ENCODE data around the gene MEG3.
"Not testable (repeated sequence)": the region's sequence is repeated elsewhere in the genome, so short reads cannot be mapped to it uniquely, and the experiment has no call there.

MEG3 gene

DNA sequence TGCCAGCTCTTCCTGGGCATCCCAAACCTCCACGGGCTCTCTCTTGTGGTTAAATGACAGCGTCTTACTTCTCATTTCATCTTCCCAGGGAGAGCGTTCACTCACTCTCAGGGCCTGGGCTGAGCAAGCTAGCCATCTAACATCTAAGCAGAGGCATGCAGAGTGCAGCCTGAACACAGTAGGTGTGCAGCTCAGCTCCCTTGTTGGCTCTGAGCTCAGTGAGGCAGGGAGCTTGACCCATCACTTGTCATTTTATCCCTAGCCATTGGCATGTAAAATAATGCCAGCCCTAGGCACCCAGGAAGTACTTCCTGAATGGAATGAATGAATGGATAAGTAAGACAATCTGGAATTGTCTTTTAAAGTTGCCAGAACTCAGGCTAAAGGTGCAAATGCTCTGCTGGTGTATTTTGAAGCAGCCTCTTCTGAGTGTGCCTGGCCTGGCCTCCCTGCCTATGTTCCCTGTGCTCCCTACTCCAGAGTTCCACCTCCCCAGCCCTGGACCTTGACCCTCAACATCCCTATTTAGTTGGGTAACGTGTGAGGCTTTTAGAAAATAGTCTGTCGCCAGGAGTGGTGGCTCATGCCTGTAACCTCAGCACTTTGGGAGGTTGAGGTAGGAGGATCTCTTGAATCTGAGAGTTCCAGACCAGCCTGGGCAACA lies 9.5 kb upstream of the MEG3 start:
- no peak for DNase-seq (ENCODE audit: low spot score)

DNA sequence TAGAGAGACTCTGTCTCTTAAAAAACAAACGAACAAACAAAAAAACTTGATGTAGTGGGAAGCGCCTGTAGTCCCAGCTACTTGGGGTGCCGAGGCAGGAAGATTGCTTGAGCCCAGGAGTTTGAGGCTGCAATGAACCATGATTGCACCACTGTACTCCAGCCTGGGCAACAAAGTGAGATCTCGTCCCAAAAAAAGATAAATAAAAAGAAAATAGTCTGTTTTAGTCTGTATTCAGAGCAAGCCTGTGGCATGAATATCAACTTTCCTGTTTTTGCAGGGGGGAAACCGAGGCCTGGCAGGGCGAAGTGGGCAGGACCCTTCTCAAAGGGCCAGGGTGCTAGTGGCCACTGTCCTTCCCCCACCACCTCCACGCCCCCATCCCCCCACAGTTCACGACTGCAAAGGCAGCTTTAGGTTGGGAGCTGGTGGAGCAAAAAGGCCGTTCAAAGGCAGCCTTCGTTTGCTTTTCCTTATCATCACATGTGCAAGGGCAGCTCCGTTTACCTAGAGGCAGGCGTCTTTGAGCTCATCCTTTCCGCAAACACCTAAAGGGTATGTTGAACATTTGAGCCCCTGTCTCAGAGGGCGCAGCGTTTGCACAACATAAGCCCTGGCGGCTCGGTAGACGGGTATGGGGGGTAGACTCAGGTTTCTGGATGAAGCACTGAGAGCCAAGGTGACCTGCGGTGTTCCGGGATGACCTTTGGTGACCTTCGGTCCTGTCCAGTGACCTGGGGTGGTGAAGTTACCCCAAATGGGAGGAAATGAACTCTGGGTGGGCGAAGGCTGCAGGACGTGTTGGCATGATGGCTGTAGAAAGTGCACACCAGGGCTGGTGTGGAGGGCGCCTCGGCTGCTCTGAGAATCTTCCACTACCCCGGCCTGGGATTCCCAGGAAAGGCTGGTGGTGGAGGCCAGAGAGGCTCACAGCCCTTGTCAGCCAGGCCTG lies 8.7 kb upstream of the MEG3 start:
- DNase-seq (ENCODE audit: low spot score) = no peak

DNA sequence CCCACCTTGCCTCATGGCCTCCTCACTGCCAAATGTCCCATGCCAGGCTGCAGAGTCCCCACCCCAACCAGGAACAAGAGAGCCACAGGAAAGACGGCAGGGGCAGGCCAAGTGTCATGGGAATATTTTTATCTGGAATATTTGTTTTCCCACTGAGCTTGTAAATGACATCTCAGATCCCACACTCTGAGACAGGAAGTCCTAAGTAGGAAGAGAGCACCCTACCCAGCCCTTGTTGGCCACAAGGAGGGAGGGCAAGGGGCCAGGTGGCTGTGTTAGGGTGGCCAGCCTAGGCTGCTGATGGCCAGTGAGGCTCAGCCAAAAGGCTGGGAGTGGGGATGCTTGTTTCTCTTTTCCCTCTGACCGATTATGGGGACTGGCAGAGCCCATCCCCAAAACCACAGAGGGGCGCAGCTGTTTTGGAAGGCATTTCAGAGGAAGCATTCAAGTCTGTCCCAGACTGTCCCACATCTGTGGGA lies 7.7 kb upstream of the MEG3 start:
- no peak for DNase-seq (ENCODE audit: low spot score)

DNA sequence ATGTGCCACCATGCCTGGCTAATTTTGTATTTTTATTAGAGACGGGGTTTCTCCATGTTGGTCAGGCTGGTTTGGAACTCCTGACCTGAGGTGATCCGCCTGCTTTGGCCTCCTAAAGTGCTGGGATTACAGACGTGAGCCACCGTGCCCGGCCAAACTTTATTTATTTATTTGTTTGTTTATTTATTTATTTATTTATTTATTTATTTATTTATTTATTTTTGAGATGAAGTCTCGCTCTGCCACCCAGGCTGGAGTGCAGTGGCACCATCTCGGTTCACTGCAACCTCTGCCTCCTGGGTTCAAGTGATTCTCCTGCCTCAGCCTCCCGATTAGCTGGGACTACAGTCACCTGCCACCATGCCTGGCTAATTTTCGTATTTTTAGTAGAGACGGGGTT lies 7.0 kb upstream of the MEG3 start:
- not testable (repeated sequence) for DNase-seq (ENCODE audit: low spot score)

DNA sequence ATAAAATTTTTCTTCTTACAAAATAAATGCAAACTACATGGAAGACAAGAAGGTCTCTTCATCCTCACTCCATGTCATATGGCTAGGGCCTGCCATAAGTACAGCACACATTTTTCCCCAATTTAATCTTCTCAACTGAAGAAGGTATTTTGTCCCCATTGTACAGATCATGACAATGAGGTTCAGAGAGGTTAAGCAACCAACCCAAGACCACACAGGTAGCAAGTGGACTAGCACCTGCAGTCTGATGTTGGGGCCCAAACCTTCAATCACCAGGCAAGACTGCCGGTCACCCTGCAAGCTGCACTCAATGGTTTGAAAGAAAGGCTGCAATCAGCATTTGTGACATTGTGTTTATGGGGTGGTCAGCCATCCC lies 6.5 kb upstream of the MEG3 start:
- no peak for DNase-seq (ENCODE audit: low spot score)

DNA sequence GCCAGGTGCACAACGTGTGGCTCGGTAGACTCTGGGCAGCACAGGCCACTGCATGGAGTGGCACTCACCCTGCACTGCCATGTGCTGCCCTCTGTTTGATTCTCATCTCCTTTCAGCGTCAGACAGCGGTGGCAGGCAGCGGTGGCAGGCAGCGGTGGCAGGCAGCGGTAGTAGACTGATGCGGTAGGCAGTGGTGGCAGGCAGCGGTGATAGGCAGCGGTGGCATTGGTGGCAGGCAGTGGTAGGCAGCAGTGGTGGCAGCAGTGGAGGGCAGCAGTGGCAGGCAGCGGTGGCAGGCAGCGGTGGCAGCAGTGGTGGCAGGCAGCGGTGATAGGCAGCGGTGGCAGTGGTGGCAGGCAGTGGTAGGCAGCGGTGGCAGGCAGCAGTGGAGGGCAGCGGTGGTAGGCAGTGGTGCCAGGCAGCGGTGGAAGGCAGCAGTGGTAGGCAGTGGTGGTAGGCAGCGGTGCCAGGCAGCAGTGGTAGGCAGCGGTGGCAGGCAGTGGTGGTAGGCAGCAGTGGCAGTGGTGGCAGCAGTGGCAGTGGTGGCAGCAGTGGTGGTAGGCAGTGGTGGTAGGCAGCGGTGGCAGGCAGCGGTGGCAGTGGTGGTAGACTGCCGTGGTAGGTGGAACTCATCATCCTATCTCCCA lies 6.0 kb upstream of the MEG3 start:
- DNase-seq (ENCODE audit: low spot score) = no peak

DNA sequence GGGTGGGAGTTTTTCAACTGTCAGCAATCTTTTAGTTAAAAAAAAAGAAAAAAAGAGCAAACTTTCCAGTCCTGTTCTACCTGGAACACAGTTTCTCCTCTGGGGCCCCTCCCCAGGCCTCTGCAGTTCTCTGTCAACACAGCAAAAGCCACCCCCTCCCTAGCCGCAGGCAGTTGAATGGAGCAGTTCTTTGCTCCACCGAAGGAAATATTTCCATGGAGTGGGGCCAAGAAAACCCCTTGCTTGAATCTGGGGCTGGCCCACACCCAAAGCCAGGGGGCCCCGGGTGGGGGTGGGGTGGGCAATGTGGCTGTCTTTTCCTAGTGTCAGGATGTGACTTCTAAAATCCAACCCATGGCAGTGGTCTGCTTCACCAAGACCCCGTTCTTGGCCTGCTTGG lies 5.0 kb upstream of the MEG3 start:
- no peak for DNase-seq (ENCODE audit: low spot score)

DNA sequence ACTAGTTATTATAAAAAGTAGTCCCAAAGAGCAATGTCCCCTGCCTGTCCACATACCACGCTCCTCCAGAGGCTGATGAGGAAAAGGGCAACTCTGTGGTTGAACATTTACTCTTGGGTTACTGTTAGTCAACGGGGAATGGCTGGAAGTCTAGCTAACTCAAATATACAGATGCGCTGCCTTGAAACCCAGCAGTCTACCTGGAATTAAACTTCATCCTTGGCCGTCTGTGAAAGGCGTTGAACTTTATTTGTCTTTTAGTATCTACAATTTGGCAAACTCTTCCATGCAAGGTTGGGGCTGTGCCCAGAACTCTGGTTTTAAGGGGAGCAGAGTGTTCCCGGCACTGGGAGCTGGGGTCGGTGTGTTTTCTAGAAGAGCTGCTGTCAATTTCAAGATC lies 3.9 kb upstream of the MEG3 start:
- DNase-seq (ENCODE audit: low spot score) = no peak

DNA sequence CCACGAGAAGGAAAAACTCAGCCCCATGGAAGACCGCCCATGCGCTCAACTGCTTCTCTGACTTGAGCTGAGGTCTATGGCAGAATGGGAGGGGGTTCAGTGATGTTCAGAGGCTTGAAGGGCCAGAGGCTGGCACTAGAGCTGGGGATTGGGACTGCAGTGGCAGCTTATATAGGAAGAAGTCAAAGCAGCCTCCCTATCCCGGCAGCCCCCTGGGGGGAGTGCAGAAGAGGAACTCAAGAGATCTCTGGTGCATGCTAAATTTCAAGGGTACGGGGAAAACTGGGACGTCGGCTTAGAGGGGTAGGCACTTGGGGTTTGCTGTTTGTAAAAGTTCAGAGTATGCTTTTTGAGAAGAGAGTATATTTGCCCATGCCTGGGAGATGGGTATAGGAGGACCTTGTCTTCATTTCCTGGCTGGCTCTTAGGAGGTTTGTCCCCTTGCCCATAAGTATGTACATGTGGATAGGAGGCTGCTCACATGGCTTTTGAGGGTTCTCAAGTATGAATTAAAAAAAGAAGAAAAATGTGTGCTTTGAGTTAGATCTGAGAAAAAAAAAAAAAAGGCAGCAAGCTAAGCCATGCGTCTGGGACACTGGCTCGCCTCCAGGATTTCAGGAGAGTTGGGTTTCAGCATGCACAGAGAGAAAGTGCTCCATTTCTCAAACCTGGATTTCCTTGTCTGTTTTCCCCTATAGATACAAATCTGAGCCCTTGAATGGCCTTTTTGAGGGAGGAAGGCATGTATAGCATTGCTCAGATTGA lies 3.2 kb upstream of the MEG3 start:
- DNase-seq (ENCODE audit: low spot score) = no peak

DNA sequence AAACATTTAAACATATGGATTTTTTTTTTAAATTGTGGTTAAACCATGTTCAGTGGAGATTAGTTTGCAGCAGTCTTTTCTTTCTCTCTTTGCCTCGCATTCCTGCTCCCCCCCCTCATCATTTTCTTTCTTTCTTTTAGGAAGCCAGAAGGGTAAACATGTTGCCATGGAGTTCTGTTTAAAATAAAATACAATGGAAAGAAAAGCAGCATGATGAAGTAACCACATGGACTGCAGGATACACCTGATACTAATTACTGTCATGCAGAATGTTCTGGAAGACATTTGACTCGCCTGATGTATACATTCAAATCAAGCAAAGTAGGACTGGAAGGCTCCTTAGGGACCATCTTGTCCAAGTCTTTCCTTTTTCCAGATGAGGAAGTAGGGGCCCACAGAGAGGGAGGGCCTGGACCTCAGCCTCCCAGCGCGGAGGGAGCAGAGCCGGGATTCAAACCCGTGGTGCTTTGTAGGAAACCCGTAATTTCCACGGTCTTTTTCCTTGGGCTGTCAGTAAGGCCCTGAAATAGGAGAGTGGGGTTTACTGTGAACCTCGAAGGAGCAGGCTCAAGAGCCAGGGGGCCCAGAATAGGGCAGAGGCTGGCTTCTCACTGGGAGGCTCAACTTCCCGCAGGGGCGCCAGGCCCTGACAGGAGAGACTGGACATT lies 2.4 kb upstream of the MEG3 start:
- DNase-seq (ENCODE audit: low spot score) = no peak

DNA sequence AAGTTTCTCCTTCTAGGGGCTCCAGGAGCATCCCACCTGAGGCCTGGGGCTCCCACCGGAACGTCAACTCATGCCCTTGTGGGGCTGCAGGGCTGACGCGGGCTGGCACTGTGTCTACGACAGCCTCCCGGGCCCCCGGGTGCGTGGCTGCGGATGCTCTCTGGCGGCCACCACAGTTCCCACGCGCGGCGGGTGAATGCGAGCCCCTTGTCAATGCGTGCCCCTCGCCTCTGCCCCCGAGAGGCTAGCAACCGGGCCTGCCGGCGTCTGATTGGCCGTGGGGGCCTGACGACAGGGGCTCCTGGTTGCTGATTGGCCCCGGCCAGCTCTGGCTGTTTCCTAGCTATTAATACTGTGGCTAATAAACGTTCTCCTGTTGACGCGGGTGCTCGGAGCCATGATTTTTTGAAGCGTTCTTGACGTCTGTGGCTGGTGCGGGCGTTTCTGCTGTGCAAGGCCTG lies 1.8 kb upstream of the MEG3 start:
- DNase-seq (ENCODE audit: low spot score) = peak; percentile 84

DNA sequence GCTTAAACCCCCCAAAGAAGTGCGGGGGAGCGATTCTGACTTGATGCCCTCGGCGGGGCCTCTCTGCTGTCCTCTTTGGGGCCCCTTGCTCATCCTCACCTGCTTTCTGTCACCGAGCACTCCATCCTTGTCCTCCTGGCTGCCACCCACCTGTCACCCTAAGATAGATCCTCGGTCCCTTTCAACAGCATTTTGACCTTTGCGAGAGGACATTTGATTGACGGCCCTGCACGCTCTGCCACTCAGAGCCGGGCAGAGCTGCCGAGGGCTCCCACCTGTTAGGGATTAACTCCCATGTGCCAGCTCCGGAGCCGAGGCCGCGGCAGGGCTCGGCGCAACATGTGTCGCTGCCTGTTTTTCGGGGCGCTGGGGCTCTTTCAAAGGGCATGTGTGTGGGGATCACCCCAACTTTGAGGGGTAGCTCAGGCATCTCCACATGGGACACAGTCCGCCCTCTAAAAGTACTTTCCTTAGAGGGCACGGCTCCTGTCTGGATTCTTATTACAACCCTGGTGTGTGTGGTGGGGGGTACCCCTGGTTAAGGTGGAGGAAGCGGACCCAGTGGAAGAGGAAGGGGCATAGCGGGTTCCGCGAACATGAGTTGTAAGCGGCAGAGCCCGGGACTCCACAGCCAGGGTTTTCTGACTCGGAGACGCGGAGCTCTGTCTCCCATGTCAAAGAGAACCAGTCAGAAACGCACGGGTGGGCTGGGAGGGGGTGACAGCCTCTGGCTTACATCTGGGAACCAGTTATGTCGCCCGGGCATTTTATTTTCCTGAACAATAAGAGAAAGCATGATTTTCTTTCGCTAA lies 811 bp upstream of the MEG3 start:
- no peak for DNase-seq (ENCODE audit: low spot score)

DNA sequence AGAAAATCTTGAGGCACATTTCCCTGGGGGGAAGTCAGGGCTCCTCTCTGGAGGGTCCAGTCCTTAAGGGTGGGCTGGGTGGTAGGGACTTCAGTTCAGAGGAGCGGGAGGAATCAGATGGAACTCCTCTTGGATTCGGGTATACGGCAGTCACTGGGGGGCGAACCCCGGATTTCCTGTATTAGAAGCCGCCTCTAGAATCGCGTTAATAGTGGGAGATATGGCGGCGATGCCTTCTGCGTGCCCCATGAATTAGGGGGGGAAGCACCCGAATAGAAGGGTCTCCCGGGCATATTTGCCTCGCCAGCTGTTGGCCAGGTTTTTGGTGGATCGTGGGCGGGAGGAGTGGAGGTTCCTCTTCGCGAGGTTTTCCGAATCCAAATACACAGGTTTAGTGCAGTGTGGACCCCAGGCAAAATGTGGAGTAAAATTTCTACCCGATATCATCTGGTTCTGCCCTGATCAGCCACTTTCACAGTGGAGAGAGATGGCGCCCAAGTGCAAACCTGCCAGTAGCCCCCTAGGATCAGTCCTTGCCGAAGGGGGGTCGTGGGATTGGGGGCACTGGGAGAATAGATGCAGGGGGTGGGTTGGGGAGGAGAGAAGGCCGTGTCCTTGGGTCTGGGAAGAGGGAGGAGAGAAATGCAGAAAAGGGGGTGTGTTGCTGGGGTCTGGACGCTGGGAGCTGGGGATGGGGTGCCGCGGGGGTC lies 628 bp downstream of the MEG3 start:
- no peak for DNase-seq (ENCODE audit: low spot score)

DNA sequence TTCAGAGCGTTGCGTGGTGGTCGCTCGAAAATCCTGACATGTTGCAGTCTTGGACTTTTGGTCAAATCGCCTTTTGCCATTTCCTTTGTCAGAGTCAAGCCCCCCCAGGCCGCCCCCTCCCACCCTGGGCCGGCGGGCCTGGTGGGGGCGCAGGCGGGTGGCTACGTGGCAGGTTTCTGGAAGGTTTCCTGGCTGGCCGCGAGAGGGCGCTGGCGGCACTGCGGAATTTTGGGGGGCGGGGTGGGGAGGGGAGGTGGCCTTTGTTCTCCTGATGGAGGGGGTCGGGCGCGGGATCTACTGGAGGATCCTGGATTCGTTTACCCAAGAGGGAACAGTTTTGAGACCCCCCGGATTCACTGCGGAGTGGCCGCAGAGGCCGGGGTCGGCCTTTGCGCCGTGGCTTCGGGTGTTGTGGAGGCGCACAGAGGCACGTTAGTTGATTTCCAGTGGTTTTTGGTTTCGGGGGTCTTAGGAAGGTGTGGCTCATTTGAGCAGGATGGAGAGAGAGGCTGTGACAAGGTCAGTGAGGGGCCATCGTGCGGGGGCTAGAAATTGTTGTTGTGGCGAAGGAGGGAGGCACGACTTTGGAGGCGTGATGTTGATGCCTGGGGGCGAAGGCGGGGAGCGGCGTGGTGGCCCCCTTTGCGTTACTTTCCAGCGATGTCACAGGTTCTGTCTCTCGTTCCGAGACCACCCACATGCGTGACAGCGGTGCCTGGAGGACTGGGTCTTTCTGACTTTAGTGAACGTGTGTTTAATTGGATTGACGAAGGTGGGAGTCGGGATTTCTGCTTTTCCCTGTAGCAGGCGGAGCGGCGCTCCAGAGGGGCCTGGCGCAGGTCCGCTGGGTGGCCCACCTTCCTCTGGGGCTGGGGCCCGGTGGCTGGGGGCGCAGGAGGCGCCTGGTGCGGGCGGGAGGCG lies 1.4 kb downstream of the MEG3 start:
- no peak for DNase-seq (ENCODE audit: low spot score)

DNA sequence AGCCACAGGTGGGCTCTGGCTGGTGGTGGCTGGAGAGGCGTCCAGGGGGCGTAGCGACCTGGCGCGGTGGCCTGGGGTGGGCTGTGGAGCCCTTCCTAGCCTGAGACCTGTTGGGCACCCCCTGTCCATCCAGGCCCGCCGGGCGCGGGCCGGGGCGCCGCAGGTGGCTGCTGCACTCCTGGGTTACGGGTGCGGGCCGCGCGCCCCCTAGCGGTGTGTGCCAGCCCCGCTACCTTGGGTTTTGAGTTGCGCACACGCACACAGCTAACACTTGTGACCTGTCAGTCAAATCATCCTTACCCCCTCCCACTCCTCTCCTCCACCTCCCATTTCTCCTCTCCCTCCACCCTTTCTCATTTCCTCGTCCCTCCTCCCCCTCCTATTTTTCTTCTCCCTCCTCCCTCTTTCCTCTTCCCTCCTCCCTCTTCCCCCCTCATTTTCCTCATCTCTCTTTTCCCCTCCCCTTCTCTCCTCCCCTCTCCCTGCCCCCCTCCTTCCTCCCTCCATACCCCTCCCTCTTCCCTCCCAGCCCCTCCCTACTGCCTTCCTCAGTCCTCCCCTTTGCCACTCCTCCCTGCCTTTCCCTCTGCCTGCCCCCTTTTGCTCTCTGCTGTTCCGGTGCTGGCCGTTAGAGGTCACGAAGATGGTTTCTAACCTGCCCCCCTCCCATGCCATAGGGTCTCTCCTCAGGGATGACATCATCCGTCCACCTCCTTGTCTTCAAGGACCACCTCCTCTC lies 2.3 kb downstream of the MEG3 start:
- no peak for DNase-seq (ENCODE audit: low spot score)

DNA sequence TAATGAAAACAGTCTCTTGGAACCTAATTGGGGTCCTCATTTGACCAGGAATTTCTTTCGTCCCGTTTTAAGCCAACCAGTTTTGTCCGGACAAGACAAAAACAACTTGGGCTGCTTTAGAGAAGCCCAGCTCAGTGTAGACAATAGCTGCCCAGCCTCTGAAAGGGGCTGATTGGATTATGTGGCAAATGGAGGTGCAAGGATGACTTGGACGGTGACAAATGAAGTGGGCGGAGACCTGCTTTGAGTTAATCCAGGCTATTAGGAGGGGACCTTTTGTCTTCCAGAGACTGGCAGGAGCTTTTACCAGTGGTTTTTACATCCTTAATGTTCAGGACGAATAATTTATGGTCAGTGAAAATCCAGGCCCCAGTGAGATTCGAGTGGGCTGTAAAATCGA lies 4.8 kb downstream of the MEG3 start:
- peak; percentile 40 for DNase-seq (ENCODE audit: low spot score)

DNA sequence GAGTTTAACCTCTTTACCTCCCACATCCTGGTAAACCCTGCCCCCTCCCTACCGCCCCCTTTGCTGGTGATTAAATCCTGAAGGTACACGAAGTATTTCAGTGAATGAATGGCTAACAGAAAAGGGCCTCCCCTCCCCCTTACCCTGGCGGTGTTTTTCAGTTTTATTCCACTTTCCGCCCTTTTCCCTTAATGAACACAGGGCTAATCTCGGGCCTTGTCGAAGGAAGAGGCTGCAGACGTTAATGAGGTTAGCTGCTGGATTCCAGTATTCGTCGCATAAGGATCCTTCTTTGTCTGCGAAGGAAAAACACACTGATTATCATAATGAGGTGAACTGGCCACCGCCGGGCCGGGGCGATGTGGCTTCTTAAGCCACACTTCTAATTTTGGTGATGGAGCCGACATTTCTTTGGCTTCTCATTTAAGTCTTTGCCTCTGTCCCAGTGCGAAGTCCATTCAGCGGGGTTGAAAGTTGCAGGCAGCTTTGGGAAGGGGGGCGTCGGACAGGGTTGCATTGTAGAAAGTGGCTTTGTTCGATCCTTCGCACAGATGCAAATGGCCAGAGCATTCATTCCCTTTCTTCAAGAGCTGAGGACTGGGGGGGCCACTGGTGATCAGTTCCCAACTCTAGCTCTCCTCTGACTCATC lies 6.5 kb downstream of the MEG3 start:
- DNase-seq (ENCODE audit: low spot score) = no peak

Data from iPS-NIHi11 (cell line).